ENCODE measurements around the gene SH2D2A.

The SH2D2A gene

GRCh38 chr1:156813298-156813697, 3.4 kb downstream of the SH2D2A start:
- Histone ChIP-seq H3K27ac (ENCODE audit: low read depth, low read length) (no peak overlapping the region), H2AFZ (ENCODE audit: low read depth, low read length, severe bottlenecking) (peak overlapping the region; percentile 55), H3K4me2 (ENCODE audit: low read depth, low read length, poor library complexity, severe bottlenecking) (peak overlapping the region; percentile 47), H4K20me1 (ENCODE audit: low read depth, low read length) (no peaks in the 10 kb centered on the region), H3F3A (ENCODE audit: insufficient read depth) (no peaks in the 10 kb centered on the region), H3K9me2 (replicated peaks; ENCODE audit: insufficient read depth, low read length) (no peaks in the 10 kb centered on the region), H3K79me2 (ENCODE audit: insufficient read depth, low read length) (no peaks in the 10 kb centered on the region), H3K27me3 (ENCODE audit: low read length) (no peaks in the 10 kb centered on the region), H3K9me3 (ENCODE audit: insufficient read depth, low read length) (no peaks in the 10 kb centered on the region), H3K9ac (ENCODE audit: low read length) (peak overlapping the region; percentile 37; the same call in 1 of the 2 replicates), H3K36me3 (ENCODE audit: low read length) (no peaks in the 10 kb centered on the region), H3K4me3 (ENCODE audit: insufficient read depth, low read length, poor library complexity, severe bottlenecking) (no peak overlapping the region)
- TF ChIP-seq CTCF (IDR thresholded peaks at IDR 0.05; ENCODE audit: insufficient read depth, low read length, poor library complexity, severe bottlenecking) (no peak), EZH2phosphoT487 (conservative IDR thresholded peaks at IDR 0.05; ENCODE audit: low read length) (no peak)

GRCh38 chr1:156812293-156812990, 4.2 kb downstream of the SH2D2A start:
- H3K9me3 ChIP-seq (ENCODE audit: insufficient read depth, low read length) = no peaks in the 10 kb centered on the region
- H3F3A ChIP-seq (ENCODE audit: insufficient read depth) = no peaks in the 10 kb centered on the region
- H3K9ac ChIP-seq (ENCODE audit: low read length) = no peak overlapping the region
- no peak overlapping the region for H3K27ac ChIP-seq (ENCODE audit: low read depth, low read length)
- TF ChIP-seq CTCF (IDR thresholded peaks at IDR 0.05; ENCODE audit: insufficient read depth, low read length, poor library complexity, severe bottlenecking) (no peak), EZH2phosphoT487 (conservative IDR thresholded peaks at IDR 0.05; ENCODE audit: low read length) (no peak)
- no peak overlapping the region for H3K4me3 ChIP-seq (ENCODE audit: insufficient read depth, low read length, poor library complexity, severe bottlenecking)
- H3K79me2 ChIP-seq (ENCODE audit: insufficient read depth, low read length) = no peaks in the 10 kb centered on the region
- no peaks in the 10 kb centered on the region for H4K20me1 ChIP-seq (ENCODE audit: low read depth, low read length)
- H3K9me2 ChIP-seq (replicated peaks; ENCODE audit: insufficient read depth, low read length) = no peaks in the 10 kb centered on the region
- H3K27me3 ChIP-seq (ENCODE audit: low read length) = no peaks in the 10 kb centered on the region
- H2AFZ ChIP-seq (ENCODE audit: low read depth, low read length, severe bottlenecking) = no peak overlapping the region
- H3K36me3 ChIP-seq (ENCODE audit: low read length) = no peaks in the 10 kb centered on the region
- no peak overlapping the region for H3K4me2 ChIP-seq (ENCODE audit: low read depth, low read length, poor library complexity, severe bottlenecking)

- no peak overlapping the region for H3K4me2 ChIP-seq (ENCODE audit: low read depth, low read length, poor library complexity, severe bottlenecking)
These were observed 5.5 kb downstream of the SH2D2A start for GRCh38 chr1:156811168-156811567.

More at GRCh38 chr1:156811168-156811567, 5.5 kb downstream of the SH2D2A start:
- TF ChIP-seq CTCF (IDR thresholded peaks at IDR 0.05; ENCODE audit: insufficient read depth, low read length, poor library complexity, severe bottlenecking) (no peak), EZH2phosphoT487 (conservative IDR thresholded peaks at IDR 0.05; ENCODE audit: low read length) (no peak)
- Histone ChIP-seq H2AFZ (ENCODE audit: low read depth, low read length, severe bottlenecking) (no peak overlapping the region), H3K9ac (ENCODE audit: low read length) (no peak overlapping the region), H3F3A (ENCODE audit: insufficient read depth) (no peaks in the 10 kb centered on the region), H3K79me2 (ENCODE audit: insufficient read depth, low read length) (no peaks in the 10 kb centered on the region), H3K27me3 (ENCODE audit: low read length) (no peaks in the 10 kb centered on the region), H3K9me3 (ENCODE audit: insufficient read depth, low read length) (no peaks in the 10 kb centered on the region), H3K36me3 (ENCODE audit: low read length) (no peaks in the 10 kb centered on the region), H4K20me1 (ENCODE audit: low read depth, low read length) (no peaks in the 10 kb centered on the region), H3K27ac (ENCODE audit: low read depth, low read length) (no peak overlapping the region), H3K9me2 (replicated peaks; ENCODE audit: insufficient read depth, low read length) (no peaks in the 10 kb centered on the region), H3K4me3 (ENCODE audit: insufficient read depth, low read length, poor library complexity, severe bottlenecking) (no peak overlapping the region)

Data from SU-DHL-6 (cell line).